Glutamatergic neuron (in vitro differentiated cells): Measurements from ENCODE around the gene PRAMEF14. TPM values are rescaled to one million over a fixed set of nuclear protein-coding genes. Genes with fewer than 3 reads are reported as not detected.

Experiments used
- total RNA-seq: library from RNA; stranded (reverse); fragmentation: NEBNext Ultra II Directional; extraction: Animal tissue kit (Norgen Biotek cat#: 25700); gene quantifications from one replicate; pipeline ENCODE4 v1.2.1, GENCODE V29; 2021; ENCODE audit not compliant: unreplicated experiment

Gene PRAMEF14
- total RNA-seq, 1 donor from 2014 or later: 0.32 TPM

Other genes starting within 250 kb of the PRAMEF14 start
- gene HNRNPCL2, start 230.3 kb downstream of the PRAMEF14 start, total RNA-seq: not detected
- gene PRAMEF26, start 191.1 kb downstream of the PRAMEF14 start, total RNA-seq: not detected
- gene HNRNPCL4, start 181.5 kb downstream of the PRAMEF14 start, total RNA-seq: not detected
- not detected for gene PRAMEF9, start 175.3 kb downstream of the PRAMEF14 start, total RNA-seq
- 0.44 TPM for gene PRAMEF13, start 145.7 kb downstream of the PRAMEF14 start, total RNA-seq
- gene PRAMEF18, start 121.0 kb downstream of the PRAMEF14 start, total RNA-seq: not detected
- gene PRAMEF5, start 92.9 kb downstream of the PRAMEF14 start, total RNA-seq: not detected
- gene PRAMEF8, start 62.0 kb downstream of the PRAMEF14 start, total RNA-seq: not detected
- not detected for gene PRAMEF33, start 43.6 kb downstream of the PRAMEF14 start, total RNA-seq
- not detected for gene PRAMEF15, start 31.6 kb downstream of the PRAMEF14 start, total RNA-seq
- not detected for gene PRAMEF19, start 24.8 kb upstream of the PRAMEF14 start, total RNA-seq
- not detected for gene PRAMEF17, start 42.5 kb upstream of the PRAMEF14 start, total RNA-seq
- not detected for gene PRAMEF20, start 63.3 kb upstream of the PRAMEF14 start, total RNA-seq
- not detected for gene LRRC38, start 166.9 kb upstream of the PRAMEF14 start, total RNA-seq
- gene PDPN, start 236.7 kb upstream of the PRAMEF14 start, total RNA-seq: 4.8 TPM